Measurements from ENCODE around the gene MRGPRF. TPM values are rescaled to one million over a fixed set of nuclear protein-coding genes. Genes with fewer than 3 reads are reported as not detected.

MRGPRF gene
- total RNA-seq, 4 donors from 2014 or later, result 8.8 to 18.6 (median 10.9) TPM

DNA sequence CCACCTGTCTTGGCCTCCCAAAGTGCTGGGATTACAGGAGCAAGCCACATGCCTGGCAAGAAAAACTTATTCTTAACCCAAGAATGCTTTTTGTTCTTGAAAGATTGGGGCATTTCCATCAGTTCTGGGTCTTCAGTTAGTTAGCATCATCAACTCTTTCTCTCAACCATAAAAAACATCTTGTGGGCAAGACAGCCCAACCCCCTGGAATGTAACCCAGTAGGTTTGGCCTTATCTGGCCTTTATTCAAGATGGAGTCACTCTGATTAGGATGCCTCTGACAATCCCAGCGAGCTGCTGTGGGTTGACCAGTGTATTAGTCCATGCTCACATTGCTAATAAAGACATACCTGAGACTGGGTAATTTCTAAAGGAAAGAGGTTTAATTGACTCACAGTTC, 26.5 kb upstream of the MRGPRF start:
- TF ChIP-seq, protein P1, sequence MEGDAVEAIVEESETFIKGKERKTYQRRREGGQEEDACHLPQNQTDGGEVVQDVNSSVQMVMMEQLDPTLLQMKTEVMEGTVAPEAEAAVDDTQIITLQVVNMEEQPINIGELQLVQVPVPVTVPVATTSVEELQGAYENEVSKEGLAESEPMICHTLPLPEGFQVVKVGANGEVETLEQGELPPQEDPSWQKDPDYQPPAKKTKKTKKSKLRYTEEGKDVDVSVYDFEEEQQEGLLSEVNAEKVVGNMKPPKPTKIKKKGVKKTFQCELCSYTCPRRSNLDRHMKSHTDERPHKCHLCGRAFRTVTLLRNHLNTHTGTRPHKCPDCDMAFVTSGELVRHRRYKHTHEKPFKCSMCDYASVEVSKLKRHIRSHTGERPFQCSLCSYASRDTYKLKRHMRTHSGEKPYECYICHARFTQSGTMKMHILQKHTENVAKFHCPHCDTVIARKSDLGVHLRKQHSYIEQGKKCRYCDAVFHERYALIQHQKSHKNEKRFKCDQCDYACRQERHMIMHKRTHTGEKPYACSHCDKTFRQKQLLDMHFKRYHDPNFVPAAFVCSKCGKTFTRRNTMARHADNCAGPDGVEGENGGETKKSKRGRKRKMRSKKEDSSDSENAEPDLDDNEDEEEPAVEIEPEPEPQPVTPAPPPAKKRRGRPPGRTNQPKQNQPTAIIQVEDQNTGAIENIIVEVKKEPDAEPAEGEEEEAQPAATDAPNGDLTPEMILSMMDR (IDR thresholded peaks at IDR 0.05; ENCODE audit: low read depth), result no peak

DNA sequence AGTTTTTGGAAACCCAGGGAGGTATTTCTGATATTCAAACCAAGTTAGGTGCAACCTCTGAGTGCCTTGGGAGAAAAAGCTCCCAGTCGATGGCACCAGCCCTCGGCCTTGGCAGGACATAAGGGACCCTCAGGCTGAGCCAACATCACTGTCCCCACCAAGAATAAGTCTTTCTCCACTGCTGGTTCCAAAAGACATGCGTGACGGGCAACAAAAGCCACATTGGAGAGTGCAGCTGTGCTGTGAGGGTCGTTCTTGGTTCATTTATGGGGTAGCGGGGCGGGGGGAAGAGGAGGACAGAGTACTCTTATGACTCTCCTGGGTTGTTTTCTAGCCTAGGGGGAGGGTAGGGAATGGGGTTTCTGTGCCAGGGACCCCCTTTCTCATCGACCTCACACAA, 24.5 kb upstream of the MRGPRF start:
- TF ChIP-seq, protein P1 (IDR thresholded peaks at IDR 0.05; ENCODE audit: low read depth), result no peak

DNA sequence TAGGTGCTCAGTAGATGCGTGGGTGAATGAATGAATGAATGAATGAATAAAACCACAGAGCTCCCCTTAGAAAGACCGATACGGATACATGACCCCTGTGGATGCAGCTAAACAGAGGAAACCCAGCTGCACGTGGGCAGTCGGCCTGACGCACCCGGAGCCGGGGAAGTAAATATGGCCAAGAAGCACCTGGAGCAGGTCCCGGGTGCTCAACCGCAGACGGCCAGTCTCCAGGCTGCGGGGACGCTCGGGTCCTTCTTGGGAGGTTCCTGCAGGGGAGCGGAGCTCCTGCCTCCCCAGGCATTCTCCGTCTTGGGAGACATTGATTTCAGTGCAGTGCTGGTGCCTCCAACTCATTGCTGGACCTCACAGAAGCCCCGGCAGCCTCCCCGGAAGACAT, 24.0 kb upstream of the MRGPRF start:
- TF ChIP-seq, protein P1 (IDR thresholded peaks at IDR 0.05; ENCODE audit: low read depth), result no peak

DNA sequence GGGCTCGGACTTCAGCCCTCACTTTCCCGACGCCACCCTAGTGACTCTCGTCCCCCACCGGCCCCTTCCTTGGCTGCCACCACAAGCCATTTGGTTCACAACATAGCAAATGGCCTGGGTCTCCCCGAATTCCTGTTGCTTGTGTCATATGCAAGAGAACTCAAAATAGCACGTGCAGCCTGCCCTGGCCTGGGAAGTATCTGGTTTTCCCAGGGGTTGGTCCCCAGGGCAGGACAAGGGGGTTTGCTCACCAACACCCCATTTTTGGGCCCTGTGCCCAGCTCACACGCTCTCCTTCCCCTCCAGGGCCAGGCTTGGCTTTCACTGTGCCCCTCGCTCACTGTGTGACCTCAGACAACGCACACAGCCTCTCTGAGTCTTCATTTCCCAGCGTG, 22.9 kb upstream of the MRGPRF start:
- TF ChIP-seq, protein P1 (IDR thresholded peaks at IDR 0.05; ENCODE audit: low read depth), result no peak

DNA sequence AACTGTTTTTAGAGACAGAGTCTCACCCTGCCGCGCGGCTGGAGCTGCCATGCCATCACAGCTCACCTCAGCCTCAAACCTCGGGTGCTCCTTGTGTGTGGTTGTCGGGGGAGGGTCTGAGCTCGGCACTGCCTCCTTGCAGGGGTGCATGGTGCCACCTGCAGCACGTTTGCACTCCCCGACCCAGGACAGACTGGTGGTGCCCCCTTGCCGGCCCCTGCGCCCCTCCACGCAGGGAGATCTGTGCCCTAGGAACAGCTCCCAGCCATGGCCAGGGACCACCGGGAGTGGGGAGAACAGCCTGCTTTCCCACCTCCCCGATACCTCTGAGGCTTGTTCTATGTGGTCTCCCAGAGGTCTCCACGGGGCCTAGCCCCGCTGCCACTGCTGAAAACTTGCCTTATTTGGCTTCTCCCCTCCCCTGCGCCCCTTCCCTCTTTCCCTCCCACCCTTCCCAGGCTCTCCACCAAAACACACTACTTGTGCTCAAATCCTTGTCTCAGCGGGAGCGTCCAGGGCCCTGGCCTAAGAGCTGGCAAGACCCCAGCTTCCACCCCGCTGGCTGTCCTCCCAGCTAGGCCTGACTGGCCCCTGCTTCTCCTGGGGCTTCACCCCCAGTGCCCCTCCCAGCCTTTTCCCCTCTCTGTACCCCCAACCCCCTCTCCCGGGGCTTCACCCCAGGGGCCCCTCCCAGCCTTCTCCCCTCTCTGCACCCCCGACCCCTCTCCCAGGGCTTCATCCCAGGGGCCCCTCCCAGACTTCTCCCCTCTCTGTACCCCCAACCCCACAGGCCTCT, 22.3 kb upstream of the MRGPRF start:
- TF ChIP-seq, protein P1 (IDR thresholded peaks at IDR 0.05; ENCODE audit: low read depth), result no peak

DNA sequence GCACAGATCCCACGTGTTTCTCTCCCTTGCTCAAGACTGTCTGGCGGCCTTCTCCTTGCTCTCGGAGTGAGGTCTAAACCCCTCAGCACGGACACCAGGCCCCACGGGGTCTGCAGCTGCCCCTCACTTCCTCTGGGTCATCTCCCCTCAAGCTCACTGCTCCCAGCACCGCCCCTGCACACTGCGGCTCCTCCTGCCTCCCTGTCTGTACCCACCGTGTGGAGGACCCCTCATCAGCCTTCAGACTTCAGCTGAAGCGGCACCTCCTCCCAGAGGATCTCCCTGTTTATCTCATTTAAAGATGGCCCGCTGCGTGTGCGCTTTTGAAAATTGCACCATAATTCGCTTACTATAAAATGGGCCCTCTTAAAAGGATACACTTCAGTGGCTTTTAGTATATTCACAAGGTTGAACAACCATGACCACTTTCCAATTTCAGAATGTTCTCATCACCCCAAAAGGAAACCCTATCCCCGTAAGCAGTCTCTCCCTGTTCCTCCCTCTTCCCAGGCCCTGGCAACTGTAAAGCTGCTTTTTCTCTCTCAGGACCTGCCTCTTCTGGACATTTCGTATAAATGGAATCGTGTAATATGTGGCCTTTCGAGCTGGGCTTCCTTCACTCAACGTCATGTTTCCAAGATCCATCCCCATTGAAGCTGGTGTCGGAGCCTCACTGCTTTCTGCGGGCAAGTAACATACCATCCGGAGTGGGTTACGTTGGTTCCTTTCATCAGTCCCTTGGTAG, 21.2 kb upstream of the MRGPRF start:
- TF ChIP-seq, protein P1 (IDR thresholded peaks at IDR 0.05; ENCODE audit: low read depth), result no peak

DNA sequence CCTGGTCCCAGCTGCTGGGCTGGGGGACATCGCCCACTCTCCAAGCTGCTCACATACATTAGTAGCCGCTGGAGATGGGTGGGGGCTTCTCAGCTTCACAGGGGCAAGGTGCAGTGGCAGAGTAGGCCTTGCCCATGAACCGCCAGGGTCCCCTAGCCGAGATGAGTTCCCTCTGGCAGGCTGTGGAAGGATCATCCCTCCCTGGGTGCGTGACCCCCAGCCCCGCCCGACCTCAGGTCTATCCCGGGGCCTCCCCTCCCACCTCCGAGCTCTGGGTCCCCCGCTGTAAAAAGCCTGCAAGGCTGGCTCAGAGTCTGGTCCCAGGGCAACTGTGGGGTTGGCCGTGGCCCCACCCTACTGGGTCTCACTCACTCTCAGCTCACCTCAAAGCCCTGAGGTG, 20.4 kb upstream of the MRGPRF start:
- TF ChIP-seq, protein P1 (IDR thresholded peaks at IDR 0.05; ENCODE audit: low read depth), result no peak
